ENCODE data around the gene C1RL.

C1RL gene

DNA sequence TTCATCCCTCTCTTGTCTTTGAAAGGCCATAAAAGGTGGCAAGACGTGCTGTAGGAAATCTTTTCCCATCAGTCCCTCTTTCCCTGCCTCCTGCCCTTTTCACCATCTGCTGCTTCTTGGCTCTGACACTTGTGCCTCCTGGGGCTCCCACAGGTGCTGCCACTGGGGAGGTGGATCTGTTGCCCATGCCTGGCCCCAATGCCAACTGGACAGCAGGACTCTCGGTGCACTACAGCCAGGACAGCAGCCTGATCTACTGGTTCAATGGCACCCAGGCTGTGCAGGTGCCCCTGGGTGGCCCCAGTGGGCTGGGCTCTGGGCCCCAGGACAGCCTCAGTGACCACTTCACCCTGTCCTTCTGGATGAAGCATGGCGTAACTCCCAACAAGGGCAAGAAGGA, 27.7 kb upstream of the C1RL start:
- no peak for DNase-seq

DNA sequence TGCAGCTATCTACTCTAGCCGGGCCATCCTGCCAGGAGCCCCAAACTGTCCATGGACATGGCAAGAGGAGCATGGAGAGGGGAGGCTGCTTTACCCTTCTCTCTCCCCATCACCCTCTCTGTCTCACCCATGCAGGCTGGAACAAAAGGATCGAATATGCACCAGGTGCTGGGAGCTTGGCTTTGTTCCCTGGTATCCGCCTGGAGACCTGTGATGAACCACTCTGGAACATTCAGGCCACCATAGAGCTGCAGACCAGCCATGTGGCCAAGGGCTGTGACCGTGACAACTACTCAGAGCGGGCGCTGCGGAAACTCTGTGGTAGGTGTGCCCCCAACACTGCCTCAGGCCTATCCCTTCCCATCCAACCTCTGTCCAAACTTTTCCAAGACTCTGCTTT, 27.1 kb upstream of the C1RL start:
- no peak for DNase-seq

DNA sequence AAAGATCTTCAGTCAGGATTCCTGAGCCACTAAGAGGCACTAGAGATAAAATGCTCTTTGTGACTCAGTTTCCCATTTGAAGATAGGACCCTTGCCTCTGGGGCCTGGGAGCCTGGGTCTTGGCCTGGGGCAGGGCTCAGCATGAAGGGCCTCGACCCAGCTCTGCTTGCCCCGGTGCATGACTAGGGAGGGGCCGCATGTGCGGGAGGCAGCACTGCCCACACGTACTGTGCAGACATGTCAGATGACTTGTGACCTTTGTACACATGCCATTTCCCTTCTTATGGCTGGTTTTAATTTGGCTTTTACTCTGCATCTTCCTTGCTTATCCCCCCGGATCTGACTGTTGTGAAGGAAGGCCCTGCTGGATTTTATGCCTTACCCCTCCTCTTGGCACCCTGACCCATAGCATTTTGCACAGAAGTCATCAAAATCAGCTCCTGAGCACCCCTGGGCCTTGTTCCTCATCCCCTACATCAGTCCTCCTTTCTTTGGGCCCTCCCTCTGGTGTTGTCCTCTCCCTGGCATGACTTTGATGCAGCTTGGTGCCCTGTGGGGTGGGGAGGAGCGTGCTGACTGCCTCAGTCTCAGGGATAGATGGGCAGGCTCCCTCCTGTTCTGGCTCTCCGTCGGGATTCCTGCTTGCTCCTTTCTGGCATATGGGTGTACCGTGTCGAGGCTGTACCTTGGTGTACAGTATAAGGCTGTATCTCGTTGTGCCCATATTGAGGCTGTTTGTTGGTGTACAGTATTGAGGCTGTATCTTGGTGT, 25.6 kb upstream of the C1RL start:
- no peak for DNase-seq

DNA sequence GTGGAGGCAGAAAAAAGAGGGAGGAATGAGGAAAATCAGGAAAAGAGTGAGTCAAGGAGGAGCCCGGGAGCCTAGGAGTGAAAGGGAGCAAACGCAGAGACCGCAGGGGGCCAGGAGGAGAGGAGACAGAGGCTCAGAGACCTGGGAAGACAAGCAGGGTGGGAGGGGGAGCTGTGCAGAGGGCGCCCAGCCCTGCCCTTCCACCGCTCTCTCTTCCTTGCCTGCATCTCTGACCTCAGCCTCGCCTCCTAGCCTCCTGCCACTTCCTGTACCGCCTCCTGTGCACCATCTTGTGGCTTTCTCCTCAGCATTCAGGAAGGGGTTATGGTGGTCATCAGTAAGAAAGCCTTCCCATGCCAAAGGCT, 22.5 kb upstream of the C1RL start:
- peak; percentile 61 for DNase-seq

DNA sequence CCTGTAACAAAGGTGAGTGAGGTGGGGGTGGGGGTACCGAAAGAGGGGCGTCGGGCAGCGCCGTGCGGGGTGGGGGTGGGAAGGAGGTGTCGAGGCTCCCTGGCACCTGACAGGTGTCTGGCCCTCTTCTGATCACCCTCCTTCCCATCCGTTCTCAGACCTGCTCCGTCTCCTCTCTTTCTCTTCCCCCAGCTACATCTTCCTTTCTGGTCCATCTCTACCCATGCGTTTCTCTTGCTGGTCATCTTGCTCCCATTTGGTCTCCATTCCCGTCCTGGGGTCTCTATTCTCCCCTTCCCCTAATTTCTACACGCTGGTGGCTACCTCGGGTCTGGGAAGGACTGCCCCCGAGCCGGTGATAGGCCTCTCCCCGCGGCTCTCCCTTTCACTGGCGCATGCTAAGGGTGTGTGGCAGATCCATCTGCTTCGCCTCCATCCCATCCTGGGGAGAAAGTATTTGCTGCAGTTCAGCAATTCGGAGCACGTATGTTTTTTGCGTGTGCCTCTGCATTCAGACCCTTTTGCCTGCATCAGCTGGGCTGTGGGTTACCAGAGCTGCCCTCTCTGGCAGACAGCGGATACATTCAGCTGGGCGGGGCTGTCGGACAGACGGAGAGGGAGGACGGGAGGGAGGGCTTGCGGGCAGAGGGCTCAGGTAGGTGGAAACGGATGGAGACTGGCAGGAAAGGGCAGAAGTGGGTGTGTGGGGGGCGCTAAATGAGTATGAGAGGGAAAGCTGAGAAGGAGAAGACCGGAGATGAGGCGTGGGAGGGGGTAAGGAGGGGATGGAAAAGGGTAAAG, 21.9 kb upstream of the C1RL start:
- peak; percentile 78 for DNase-seq

DNA sequence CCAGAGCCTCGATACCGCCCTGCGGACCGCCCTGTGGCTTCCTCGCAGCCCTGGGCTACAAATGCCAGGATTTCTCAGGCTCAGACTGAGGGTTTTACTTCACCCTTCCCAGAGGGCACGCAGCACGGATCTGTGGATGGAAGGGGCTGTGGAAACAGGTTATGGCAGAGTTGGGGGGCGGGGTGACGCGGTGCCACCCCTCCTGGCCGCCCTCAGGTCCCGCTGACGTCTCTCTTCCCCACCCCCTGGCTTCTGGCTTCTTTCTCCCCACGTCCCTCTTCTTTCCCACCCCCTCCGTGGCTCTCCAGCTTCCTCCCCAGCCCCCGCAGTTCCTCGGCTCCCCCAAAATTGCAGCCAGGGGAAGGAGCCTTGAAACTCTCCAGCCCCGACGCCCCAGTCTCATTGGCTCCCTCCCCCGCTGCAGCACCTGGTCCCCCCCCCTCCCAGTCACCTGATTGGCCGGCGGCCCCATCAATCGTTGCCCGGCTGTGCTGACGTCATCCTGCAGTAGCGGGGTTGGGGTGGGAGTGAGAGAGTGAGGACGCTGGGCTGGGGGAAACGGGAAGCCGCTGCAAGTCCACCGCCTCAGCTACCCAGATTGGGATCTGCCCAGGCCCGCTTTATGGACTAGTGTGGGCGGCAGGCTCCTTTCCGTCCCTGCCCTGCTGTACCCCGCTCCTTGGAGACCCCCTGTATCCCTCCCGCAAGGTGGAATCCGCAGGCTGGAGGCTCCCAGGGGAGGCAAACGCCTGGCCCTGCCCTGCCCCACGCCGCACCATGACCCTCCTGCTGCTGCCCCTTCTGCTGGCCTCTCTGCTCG, 21.1 kb upstream of the C1RL start, which contains the start of gene CLSTN3:
TSS of gene CLSTN3 (plus strand) at position 500 of the 820 bp plus-strand sequence. CDS start at position 778, 278 bp downstream.
- DNase-seq = peak; percentile 92

DNA sequence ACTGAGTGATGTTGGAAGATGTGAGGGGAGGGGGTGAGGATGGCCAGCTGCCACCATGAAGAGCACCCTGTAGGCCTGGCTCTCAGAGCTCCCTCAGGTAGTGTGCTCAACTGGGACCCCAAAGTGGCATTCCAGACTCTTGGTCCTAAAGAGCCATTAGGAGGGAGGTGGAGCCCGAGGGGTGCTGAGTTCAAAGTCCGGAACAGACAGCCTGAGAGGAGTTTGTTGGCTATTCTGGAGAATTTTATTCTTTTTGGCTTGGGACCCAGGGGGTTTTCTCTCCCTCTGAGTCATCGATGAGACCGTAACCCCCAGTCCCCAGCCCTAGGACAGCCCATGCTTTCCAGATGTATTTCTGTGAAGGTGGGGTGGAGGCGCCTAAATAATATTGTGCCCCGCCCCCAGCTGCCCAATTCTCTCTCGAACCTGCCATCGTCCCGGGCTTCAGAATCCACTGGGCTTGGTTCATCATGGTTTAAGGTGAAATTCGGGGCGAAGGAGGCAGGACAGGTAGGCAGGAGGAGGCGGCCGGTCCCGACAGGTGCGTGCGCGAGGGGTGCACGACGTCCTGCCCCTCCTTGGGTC, 20.4 kb upstream of the C1RL start:
- no peak for DNase-seq

DNA sequence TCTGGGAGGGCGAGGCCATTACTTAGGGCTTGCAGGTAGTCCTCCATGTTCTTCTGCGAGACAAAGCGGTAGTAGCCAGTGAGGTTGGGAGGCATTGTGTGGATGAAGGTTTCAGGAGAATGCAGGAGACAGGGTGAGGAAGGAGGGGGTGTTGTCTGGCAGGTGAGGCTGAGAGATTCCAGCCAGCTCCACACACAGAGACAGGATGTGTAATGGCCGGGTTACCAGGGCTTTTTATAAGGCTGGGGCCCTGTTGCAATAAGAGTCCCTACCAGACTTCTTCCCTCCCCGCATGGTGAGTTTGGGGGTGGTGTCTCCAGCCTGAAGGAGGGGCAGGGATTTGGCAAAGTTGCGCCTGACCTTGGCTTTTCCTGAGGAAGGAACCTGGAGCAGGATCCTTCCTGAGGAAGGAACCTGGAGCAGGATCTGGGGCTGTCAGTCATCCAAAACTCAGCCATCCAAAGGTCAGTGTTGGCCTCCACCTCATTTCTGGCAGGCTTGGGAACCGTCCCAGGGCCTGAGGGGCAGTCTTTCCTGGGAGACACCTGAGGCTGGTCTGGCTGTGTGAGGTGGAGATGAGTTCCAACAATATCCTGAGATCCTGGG, 19.8 kb upstream of the C1RL start, which contains the start of gene RBP5:
TSS of gene RBP5 (minus strand) at position 209 of the 606 bp plus-strand sequence. CDS start at position 95, 114 bp downstream.
- DNase-seq = no peak

DNA sequence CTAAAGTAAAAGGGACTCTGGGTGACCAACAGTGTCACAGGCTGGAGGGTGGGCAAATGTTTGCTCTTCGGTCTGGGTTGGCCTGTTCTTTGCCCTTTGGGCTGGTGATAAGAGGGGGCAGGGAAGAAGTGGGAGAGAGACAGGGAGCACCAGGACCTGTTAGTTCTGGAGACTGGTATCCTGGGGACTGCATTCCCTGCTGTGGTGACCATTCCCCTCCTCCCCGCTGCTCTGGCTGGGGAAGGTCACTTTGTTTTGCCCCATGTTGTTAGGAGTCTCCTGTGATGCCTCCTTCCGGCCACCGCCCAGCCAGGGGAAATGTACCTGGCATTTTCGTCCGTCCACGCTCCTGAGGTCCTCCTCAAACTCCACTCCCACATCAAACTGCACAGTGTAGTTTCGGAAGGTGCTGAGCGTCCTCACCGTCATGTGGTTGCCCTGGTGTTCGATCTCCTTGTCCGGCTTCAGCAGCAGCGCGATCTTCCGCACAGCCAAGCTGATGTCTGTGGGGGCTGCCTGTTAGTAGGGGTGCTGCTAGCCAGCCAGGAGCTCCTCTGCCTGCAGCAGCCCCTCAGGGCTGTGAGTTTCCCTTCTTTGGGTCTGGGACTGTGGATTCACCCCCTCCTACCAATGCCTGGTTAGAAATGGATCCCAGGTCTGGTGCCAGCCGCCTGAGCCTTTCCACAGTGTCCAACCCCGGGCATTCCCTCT, 19.1 kb upstream of the C1RL start:
- DNase-seq = no peak

DNA sequence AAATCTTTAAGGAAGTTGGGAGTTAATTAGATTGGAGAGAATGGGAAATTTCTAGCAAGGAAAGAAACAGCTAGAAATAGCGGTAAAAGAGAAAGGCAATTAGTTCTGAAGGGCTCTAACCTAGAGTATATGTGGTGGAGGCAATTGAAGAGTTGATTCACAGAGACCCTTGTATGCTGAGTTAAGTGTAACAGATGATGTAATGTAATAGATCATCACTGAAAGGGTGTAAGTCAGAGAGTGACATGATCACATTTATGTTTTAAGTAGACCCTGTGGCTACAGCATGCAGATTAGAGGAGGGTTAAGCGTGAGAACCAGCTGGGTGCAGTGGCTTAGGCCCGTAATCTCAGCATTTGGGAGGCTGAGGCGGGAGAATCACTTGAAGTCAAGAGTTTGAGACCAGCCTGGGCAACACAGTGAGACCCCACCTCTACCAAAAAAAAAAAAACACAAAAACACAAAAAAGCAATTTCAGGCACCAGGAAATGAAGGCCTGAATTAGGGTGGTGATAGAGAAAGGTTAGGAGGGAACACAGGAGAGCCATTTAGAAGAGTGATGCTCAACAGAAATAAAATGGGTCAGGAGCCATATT, 16.7 kb upstream of the C1RL start:
- DNase-seq = no peak

DNA sequence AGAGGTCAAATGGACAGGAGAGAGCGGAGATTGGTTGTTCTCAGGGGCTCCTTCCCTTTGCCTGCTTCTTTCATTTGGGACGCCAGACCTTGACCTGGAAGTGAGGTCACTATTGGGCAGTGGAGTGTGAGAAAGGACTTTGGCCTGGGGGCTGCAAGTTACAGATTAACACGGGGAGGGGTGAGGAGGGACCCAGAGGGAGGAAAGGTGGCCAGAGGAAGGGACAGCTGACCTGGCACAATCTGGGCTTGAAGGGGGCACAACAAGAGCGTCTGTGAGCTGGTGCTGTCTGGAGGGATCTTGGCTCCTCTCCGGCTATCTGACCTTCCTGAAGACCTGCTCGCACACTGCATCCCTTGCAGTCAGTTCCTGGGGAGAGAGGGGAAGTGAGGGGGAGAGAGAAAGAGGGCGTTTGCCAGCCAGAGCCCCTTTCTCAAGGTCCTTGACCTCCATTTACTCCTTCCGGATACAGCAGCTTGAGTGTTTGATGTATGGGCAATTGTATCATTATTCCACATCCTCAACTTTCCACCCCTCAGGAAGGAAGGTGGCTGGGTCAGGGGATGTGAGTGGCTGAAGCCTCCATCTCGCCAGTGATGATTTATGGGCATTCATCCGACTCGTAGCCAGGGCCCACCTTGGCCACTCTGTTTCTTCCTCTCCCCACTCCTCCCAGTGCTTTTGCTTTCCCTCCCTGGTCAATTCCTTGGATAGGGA, 14.9 kb upstream of the C1RL start:
- no peak for DNase-seq

DNA sequence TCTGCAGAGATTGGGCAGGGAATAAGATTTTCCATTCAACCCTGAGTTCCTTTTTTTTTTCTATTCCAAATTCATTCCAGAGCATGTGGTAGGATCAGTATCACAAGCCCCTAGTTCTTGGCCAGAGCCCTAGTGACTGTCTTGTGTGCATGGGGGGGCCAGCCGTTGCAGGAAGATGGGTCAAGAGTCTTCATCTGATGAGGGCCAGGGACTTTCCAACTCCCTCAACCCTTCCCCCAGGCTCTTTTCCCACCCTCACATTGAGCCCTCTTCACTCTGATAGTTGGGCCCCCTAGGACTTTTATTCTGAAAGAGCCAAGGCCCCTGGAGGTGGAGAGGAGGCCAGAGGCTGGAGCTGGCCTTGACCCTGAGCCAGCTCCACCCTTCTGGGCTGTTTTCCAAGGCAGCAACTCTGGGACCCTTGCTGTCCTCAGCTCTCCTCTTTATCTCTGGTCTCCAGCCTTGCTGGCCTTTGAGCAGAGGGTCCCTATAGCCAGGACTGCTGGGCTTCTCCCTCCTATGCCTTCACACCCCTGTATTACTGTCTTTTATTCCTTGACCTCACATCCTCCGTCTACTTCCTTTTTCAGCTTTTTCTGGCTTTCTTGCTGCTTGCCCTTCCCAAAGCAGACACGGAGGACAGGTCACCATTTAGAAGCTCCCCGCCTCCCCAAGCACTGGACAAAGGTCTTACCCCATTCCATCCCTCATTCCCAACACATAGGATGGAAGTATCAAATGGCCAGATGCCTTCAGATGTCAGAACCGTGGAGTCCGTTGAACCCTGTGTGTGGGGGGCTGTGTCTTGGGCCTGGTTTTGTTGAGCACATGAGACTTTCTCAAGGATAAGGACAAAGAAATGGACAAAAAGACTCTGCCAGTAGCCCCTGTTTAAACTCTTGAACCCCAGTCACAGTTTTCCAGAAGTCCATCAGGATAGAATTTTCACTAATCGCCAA, 14.1 kb upstream of the C1RL start:
- DNase-seq = no peak

DNA sequence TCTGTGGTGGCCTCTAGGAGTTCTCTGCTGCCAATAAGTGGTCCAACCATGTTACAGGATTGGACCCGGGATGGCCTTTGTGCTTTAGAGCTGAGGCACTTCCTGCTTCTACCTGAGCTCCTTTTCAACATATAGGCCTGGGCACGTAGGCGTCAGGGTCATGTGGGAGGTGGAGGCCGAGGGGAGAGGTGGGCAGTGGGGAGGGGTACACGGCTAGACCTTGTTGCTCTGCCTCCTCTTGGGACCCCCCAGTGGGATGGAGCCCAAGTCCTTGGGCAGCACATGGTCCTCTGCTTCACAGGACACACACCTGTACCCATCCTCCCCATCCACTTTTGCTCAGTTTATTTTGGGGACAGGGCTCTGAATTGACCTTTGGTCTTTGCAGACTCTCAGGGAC, 12.3 kb upstream of the C1RL start:
- DNase-seq = no peak

DNA sequence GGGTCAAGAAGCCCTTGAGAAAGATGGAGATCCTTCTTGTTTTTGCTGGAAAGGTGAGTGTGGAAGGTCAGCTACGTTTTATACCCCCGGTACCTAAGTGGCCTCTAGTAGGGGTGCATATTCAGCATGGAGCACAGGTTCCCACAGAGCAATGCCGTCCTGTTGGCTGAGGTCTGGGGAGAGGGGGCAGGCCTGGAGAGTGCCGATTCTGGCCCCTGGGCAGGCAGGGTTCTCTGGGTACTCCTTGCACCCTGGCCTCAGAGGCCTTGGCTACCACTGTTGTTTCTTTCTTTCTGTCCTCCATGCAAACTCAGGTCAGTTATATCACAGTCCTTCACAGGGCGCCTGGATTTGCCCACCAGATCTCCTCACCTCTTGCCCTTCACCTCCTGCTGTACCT, 11.2 kb upstream of the C1RL start:
- no peak for DNase-seq

DNA sequence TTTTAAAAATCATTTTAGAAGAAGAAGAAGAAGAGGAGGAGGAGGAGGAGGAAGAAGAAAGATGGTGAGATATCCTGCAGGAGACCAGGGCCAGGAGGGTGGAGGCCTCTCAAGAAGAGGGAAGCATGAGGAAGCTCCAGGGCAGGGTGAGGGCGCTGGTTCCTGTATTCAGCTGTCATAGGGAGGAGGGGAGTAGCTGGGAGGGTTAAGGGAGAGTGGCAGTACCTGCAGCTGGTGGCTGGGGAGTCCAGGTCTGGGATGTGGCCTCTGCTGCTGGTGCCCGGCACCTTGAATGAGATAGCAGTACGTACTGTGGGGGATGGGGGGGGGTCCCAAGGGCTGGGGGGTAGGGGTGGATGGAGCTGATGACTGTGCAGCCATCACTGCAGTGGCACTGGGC, 9.9 kb upstream of the C1RL start:
- DNase-seq = no peak

DNA sequence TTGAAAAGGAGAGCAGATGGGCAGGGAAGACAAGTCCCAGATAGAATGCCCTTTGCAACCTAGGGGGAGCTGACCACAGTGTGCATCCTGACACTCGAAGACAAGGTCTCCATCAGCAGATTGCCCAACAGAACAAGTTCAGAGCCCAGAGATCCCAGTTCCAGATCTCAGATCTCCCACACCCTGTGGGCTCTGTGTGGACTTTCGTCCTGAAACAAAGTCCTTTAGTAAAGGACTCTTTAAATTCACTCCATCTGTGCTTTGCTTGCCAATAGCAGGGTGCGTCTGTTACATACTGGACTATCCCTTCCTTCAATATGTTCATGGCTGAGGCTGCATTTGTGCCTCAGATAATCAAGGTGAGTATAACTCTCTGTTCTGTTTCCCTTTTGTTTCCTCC, 8.7 kb upstream of the C1RL start:
- DNase-seq = no peak

DNA sequence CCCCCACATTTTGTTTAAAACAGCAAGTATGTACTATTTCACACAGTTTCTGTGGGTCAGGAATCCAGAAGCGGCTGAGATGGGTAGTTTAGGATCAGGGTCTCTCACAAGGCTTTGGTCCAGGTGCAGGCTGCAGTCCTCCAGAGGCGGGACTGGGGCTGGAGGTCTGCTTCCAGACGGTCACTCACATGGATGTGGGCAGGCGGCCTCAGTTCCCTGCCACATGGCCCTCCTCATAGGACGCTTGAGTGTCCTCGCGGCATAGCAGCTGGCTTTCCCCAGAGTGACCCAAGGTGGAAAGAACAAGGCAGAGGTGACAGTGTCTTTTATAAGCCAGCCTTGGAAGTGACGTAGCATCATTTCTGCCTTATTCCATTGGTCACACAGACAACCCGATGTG, 7.9 kb upstream of the C1RL start:
- DNase-seq = no peak

DNA sequence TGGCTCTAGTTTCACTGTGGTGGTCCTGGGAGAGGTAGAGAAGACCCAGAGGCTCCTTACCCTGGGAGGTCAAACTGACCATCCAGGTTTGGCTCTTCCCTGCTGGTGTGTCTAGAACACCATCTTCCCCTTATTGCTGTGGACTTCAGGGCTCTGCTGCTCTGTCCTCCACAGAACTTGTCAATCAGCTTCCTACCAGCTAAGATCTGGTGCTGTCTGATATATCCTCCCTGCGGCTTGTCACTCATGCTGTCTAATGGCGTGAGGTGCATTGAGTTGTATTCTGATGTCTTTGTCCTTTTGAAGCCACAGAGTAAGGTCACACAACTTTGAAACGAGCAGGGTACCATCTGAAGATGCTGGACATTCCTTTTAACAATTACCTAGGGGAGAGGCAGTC, 7.2 kb upstream of the C1RL start:
- no peak for DNase-seq

DNA sequence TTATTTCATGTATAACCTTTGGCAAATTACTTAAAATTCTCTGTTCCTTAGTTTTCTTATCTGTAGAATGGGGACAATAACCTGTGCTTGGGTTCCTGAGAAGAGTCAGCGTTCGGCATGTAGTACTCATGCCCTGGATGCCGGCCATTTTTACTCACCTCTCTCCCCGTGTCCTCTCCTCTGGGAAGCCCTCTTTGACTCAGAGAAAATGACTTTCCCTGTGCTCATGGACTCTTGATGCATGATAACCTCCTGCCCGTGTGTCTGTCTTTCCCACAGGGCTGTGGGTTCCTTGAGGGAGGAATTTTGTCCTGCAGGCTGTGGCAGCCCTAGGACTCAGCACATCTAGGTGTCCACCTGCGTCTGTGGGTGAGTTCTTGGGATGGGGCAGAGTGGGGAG, 5.8 kb upstream of the C1RL start:
- no peak for DNase-seq

DNA sequence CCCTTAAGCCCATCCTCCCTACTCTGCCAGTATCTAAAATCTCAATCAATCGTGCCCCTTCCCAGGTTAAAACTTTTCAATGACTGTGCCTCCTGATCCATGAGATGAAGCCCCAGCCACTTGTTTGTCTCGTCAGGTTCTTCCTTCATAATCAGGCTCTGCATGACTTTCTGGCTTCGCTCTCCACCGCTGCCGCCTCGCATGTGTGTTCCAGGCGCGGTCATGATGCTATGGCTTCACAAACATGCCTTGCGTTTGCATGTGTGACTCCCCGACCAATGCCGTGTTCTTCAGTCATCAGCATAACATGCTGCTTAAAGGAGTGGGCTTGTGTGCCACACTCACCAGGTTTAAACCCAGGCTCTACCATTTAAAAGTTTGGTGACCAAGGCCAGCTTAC, 5.0 kb upstream of the C1RL start:
- DNase-seq = no peak

Data from activated CD8-positive, alpha-beta memory T cell treated with anti-CD3 and anti-CD28 coated beads for 24 hours (primary cell).